ENCODE measurements around the gene GMCL2.

The GMCL2 gene

GRCh38 chr5:178215280-178216002 is 28.3 kb upstream of the GMCL2 start:
- peaks cover 8% of the 10 kb centered on the region; the same call in 1 of the 2 replicates for H4K20me1 ChIP-seq (ENCODE audit: control insufficient read depth, insufficient read depth, low read depth, low read length)
- H3K4me3 ChIP-seq (ENCODE audit: low read length) = no peak overlapping the region
- no peaks in the 10 kb centered on the region for H3K9me3 ChIP-seq (ENCODE audit: control insufficient read depth, insufficient read depth, low read length)
- no peak overlapping the region for H3K27ac ChIP-seq (ENCODE audit: low read depth, low read length)
- peaks cover 6% of the 10 kb centered on the region for H3K4me1 ChIP-seq (ENCODE audit: control insufficient read depth, low read length)
- no peaks in the 10 kb centered on the region for H3K9me2 ChIP-seq (replicated peaks; ENCODE audit: control insufficient read depth, low read length)
- H3K4me2 ChIP-seq (ENCODE audit: low read length) = no peak overlapping the region
- H3F3A ChIP-seq (ENCODE audit: control insufficient read depth, insufficient read depth) = peaks cover 69% of the 10 kb centered on the region
- H3K27me3 ChIP-seq (ENCODE audit: control insufficient read depth, low read length) = no peaks in the 10 kb centered on the region
- H3K79me2 ChIP-seq (ENCODE audit: control insufficient read depth, low read length) = 0 out of 2 replicates have a peak, but pooled peaks cover 2% of the 10 kb centered on the region
- H3K36me3 ChIP-seq (ENCODE audit: control insufficient read depth, low read length) = peaks cover 81% of the 10 kb centered on the region
- TF ChIP-seq, protein P1, sequence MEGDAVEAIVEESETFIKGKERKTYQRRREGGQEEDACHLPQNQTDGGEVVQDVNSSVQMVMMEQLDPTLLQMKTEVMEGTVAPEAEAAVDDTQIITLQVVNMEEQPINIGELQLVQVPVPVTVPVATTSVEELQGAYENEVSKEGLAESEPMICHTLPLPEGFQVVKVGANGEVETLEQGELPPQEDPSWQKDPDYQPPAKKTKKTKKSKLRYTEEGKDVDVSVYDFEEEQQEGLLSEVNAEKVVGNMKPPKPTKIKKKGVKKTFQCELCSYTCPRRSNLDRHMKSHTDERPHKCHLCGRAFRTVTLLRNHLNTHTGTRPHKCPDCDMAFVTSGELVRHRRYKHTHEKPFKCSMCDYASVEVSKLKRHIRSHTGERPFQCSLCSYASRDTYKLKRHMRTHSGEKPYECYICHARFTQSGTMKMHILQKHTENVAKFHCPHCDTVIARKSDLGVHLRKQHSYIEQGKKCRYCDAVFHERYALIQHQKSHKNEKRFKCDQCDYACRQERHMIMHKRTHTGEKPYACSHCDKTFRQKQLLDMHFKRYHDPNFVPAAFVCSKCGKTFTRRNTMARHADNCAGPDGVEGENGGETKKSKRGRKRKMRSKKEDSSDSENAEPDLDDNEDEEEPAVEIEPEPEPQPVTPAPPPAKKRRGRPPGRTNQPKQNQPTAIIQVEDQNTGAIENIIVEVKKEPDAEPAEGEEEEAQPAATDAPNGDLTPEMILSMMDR (IDR thresholded peaks at IDR 0.05; ENCODE audit: low read depth, low read length, poor library complexity, severe bottlenecking) = no peak
- TF ChIP-seq EZH2phosphoT487 (IDR thresholded peaks at IDR 0.05; ENCODE audit: borderline replicate concordance, low read length) = no peak

DNA sequence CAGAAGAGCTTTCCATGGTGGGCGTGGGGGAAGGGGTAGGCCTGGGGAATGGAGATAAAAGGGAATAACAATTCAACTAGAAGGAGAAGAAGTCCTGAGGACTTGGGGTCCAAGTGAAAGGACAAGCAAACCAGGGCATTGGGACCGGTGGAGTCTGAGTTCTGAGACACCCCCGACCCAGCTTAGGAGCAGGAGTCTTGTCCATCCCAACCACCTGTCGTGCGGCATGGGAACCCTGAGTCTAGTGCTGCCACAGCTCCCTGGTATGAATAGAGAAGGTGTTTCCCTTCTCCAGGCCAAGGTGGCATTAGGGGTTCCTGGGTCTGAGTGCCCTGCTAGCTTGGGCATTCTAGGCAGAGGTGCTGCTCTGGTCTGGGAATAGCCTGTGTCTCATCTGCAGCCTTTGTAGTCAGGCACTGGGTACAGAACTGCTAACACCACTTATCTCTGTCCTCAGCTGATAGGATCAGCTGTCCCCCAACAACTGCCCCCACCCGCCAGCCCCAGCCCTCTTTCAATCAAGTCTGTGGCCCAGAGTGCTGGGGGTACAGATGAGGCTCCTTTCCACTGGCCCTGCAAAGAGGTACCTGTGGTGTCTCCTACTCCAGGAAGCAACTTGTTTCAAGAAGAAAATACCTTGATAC is 27.1 kb upstream of the GMCL2 start:
- H3K27me3 ChIP-seq (ENCODE audit: control insufficient read depth, low read length) = no peaks in the 10 kb centered on the region
- peaks cover 7% of the 10 kb centered on the region for H3K79me2 ChIP-seq (ENCODE audit: control insufficient read depth, low read length)
- H3K4me1 ChIP-seq (ENCODE audit: control insufficient read depth, low read length) = peaks cover 6% of the 10 kb centered on the region
- peaks cover 80% of the 10 kb centered on the region for H3F3A ChIP-seq (ENCODE audit: control insufficient read depth, insufficient read depth)
- no peaks in the 10 kb centered on the region for H3K9me3 ChIP-seq (ENCODE audit: control insufficient read depth, insufficient read depth, low read length)
- H3K36me3 ChIP-seq (ENCODE audit: control insufficient read depth, low read length) = peaks cover 86% of the 10 kb centered on the region
- no peaks in the 10 kb centered on the region for H3K9me2 ChIP-seq (replicated peaks; ENCODE audit: control insufficient read depth, low read length)
- no peak overlapping the region for H3K4me2 ChIP-seq (ENCODE audit: low read length)
- no peak overlapping the region for H3K4me3 ChIP-seq (ENCODE audit: low read length)
- TF ChIP-seq, protein P1 (IDR thresholded peaks at IDR 0.05; ENCODE audit: low read depth, low read length, poor library complexity, severe bottlenecking) = no peak
- TF ChIP-seq EZH2phosphoT487 (IDR thresholded peaks at IDR 0.05; ENCODE audit: borderline replicate concordance, low read length) = no peak
- H4K20me1 ChIP-seq (ENCODE audit: control insufficient read depth, insufficient read depth, low read depth, low read length) = peaks cover 11% of the 10 kb centered on the region; the same call in 1 of the 2 replicates
- no peak overlapping the region for H3K27ac ChIP-seq (ENCODE audit: low read depth, low read length)

DNA sequence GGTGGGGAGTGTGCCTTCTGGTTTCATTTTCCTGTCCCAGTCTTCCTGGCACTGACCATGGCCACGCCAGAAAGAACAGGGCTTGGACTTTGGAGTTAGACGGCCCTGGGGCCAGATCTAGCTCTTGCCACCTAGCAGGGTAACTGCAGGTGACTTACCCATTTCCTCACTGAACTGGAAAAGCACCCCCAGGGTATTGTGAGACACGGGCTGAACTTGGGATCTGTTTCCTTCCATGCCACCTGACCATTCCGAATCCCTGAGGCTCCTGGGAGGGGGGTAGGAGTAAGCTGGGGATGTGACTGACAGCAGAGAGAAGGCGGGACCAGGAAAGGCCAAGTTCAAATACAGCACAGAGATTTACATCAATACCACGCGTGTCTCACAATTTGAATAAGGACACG is 26.6 kb upstream of the GMCL2 start:
- peaks cover 6% of the 10 kb centered on the region for H3K4me1 ChIP-seq (ENCODE audit: control insufficient read depth, low read length)
- H3K4me3 ChIP-seq (ENCODE audit: low read length) = no peak overlapping the region
- peak overlapping the region; percentile 3; the same call in 1 of the 2 replicates for H3K27ac ChIP-seq (ENCODE audit: low read depth, low read length)
- TF ChIP-seq, protein P1 (IDR thresholded peaks at IDR 0.05; ENCODE audit: low read depth, low read length, poor library complexity, severe bottlenecking) = no peak
- TF ChIP-seq EZH2phosphoT487 (IDR thresholded peaks at IDR 0.05; ENCODE audit: borderline replicate concordance, low read length) = no peak
- no peaks in the 10 kb centered on the region for H3K9me2 ChIP-seq (replicated peaks; ENCODE audit: control insufficient read depth, low read length)
- H3K9me3 ChIP-seq (ENCODE audit: control insufficient read depth, insufficient read depth, low read length) = no peaks in the 10 kb centered on the region
- peaks cover 16% of the 10 kb centered on the region; the same call in 1 of the 2 replicates for H4K20me1 ChIP-seq (ENCODE audit: control insufficient read depth, insufficient read depth, low read depth, low read length)
- no peak overlapping the region for H3K4me2 ChIP-seq (ENCODE audit: low read length)
- H3K36me3 ChIP-seq (ENCODE audit: control insufficient read depth, low read length) = peaks cover 90% of the 10 kb centered on the region
- H3K27me3 ChIP-seq (ENCODE audit: control insufficient read depth, low read length) = no peaks in the 10 kb centered on the region
- H3F3A ChIP-seq (ENCODE audit: control insufficient read depth, insufficient read depth) = peaks cover 81% of the 10 kb centered on the region
- peaks cover 12% of the 10 kb centered on the region for H3K79me2 ChIP-seq (ENCODE audit: control insufficient read depth, low read length)
